ENCODE measurements around the gene MTRR.

MTRR gene

GRCh38 chr5:7857361-7857760 is 11.6 kb upstream of the MTRR start:
- DNase-seq (ENCODE audit: low spot score) = no peak

GRCh38 chr5:7857926-7858632 is 10.9 kb upstream of the MTRR start:
- DNase-seq (ENCODE audit: low spot score) = no peak

DNA sequence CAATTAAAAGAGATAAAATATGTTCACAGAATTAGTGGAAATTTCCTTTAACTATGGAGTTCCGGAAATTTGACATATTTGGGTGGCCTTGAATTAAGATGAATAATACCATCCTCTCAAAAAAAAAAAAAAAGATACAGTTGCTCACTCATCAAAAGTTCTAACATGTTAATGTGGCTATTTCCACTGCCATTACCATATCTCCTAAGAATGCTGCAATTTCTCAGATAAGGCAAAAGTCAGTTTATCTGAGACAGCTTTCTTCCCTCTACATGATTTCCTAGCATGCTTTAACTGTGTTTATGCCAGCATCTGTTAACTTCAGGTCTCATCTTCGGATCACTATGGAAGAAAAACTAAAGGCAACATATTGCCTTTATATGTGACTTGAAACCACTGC is 2.8 kb upstream of the MTRR start:
- DNase-seq (ENCODE audit: low spot score) = no peak

DNA sequence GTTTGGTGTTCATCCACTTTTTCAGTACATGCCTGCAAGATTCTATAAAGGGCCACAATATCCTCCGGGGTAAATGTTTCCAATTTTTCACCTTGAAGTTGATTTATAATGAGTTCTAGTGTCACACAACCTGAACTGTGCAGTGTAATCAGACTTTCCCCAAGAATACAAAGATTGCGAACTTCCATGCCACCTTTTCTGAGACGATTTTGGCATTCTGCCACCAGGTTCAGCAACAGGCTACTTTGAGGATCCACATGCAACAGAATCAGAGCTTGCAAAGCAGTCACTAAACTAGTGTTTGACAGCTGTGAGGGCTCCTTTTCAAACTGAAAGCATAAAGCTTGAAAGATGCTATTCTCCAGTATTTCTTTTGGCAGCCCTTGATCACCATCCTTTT is 1.7 kb upstream of the MTRR start:
- DNase-seq (ENCODE audit: low spot score) = peak; percentile 10

DNA sequence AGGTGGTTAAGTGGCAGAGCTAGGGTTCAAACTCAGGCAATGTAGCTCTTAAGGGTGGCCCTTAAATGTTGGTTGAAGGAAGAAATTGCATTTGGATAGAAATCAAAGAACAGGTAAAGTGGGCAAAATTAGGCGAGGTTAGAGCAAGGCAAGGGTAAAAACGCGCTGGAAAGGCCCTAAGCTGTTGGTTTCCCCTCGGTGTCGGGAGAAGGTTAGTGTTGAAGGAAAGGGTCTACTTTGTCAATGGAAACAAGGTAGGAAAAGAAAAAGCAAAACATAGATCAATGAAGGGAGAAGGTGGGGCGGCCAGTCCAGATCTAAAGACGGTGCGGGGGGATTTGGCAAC is 548 bp upstream of the MTRR start:
- no peak for DNase-seq (ENCODE audit: low spot score)

GRCh38 chr5:7869474-7870136 is 657 bp downstream of the MTRR start:
- peak; percentile 18 for DNase-seq (ENCODE audit: low spot score)

DNA sequence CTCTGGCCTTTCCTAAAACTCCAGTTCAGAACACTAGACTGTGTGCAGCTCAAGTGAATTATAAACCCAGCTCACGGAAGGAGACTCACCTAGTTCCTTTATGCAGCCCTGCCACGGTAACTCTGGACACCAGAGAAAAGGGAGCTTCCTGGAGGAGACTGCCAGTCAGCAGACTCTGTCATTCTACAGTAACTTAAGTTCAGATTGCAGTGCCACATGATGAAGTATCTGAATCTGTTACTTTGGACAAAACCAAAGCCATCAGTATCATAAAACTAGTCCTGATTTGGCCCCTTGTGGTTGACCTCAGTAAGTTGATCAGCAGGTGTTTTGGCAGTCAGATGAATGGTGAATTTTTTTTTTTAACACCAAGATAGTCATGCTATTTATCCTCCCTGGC is 2.7 kb downstream of the MTRR start:
- DNase-seq (ENCODE audit: low spot score) = no peak

GRCh38 chr5:7872517-7873130 is 3.7 kb downstream of the MTRR start:
- DNase-seq (ENCODE audit: low spot score) = no peak

- no peak for DNase-seq (ENCODE audit: low spot score)
These were observed 4.3 kb downstream of the MTRR start for GRCh38 chr5:7873216-7873615.

GRCh38 chr5:7874639-7875038 is 5.7 kb downstream of the MTRR start:
- DNase-seq (ENCODE audit: low spot score) = no peak

DNA sequence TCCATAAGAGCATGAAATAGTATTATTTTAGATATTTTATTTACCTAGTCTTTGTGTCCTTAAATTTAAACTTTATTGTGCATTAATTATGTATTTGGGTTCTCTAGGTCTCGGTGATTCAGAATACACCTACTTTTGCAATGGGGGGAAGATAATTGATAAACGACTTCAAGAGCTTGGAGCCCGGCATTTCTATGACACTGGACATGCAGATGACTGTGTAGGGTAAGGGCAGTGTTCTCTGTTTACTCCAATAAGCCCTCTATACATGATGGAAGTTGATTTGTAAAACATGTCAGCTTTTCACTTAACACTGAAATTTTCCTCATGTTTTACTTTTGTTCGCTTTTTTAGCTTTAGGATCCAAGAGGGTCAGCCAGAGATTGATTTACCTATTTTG is 6.2 kb downstream of the MTRR start:
- DNase-seq (ENCODE audit: low spot score) = no peak

- DNase-seq (ENCODE audit: low spot score) = no peak
These were observed 7.9 kb downstream of the MTRR start for GRCh38 chr5:7876867-7877266.

DNA sequence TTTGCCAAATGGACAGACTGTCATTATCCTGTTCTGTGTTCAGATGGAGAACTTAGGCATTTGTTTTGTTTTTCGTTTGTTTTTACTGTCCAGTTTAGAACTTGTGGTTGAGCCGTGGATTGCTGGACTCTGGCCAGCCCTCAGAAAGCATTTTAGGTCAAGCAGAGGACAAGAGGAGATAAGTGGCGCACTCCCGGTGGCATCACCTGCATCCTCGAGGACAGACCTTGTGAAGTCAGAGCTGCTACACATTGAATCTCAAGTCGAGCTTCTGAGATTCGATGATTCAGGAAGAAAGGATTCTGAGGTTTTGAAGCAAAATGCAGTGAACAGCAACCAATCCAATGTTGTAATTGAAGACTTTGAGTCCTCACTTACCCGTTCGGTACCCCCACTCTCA is 8.9 kb downstream of the MTRR start:
- DNase-seq (ENCODE audit: low spot score) = no peak

- DNase-seq (ENCODE audit: low spot score) = no peak
These were observed 9.5 kb downstream of the MTRR start for GRCh38 chr5:7878381-7878873.

DNA sequence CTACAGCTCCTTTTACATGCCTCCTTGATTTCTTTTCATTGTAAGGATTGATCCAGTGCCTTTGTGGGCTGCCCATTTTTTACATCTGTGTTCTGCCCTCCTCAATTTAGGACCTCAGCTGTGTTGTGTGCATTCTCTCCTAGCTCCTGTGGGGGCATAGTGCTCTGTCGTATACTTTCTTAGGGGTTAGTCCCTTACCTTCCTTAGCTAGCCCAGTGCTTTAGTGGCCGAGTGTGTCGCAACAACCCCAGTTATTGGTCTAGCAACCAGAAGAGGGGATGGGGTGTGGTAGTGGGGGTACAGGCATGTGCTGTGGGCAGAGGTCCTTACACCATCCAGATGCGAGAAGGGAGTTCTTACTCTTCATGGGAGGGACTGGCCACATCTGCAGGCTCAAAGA is 12.1 kb downstream of the MTRR start:
- DNase-seq (ENCODE audit: low spot score) = no peak

DNA sequence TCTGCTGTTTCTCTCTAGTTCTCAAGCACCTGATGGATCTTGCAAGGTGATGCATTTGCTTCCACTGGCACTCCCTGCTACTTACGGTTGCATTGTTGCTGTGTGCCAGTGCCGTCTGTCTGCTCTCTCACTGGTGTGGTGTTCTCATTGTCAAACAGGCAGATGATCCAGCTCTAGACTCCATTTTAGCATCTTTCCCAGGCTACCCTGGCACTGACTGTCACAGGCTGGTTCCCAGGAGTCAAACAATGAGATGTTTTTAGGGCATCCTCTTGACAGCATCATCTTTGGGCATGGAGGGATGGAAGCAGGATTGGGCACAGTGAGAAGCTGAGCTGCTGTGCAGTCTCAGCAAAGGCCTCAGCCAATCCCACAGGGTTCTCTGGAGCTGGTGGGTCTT is 12.9 kb downstream of the MTRR start:
- DNase-seq (ENCODE audit: low spot score) = no peak

GRCh38 chr5:7882926-7883325 is 14.0 kb downstream of the MTRR start:
- DNase-seq (ENCODE audit: low spot score) = no peak

GRCh38 chr5:7884491-7885267 is 15.7 kb downstream of the MTRR start:
- no peak for DNase-seq (ENCODE audit: low spot score)

DNA sequence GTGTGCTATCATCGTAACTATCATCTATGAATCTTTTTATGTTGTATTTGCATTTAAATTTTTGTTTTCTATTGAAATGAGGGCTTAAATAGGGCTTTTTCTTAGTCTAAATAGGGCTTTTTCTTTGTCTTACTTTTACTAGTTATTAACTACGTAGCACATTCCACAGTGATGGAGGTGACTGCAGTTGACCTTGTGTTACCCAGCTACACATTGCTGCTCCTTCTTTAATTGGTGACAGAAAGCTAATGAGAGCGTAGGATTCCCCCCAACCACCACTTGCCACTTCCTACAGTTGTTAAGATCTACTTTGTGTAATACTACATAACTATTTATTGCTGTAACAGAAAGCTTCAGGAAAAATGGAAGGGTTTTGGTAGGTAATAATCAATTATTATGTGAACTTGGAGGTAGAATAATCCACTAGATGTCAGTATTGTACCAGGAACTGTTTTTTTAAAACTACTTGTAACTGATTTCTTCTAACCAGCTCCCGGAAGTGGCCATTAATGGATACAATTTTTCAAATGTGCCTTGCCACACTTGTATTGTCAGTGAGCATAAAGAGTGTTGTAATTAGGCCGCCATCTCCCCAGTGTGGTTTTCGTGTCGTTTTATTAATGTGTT is 18.0 kb downstream of the MTRR start:
- DNase-seq (ENCODE audit: low spot score) = peak; percentile 51

- no peak for DNase-seq (ENCODE audit: low spot score)
These were observed 20.0 kb downstream of the MTRR start for GRCh38 chr5:7888901-7889300.

DNA sequence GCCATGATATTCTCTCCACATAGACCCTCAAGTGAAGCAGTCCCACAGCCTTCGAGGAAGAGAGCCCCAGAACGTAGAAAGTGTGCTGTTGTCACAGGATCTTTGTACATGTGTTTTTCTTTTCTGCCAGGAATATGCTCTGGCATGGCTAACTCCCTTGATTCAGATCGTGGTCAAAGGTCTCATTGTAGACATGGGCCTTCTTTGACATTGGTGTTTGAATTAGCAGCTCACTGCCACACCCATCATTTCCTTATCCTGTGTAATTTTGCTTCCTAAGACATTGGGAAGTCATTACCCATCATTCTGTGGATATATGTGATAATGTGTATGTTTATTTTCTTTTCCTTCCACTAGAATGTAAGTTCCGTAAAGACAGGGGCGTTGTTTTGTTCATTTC is 25.5 kb downstream of the MTRR start:
- DNase-seq (ENCODE audit: low spot score) = no peak

DNA sequence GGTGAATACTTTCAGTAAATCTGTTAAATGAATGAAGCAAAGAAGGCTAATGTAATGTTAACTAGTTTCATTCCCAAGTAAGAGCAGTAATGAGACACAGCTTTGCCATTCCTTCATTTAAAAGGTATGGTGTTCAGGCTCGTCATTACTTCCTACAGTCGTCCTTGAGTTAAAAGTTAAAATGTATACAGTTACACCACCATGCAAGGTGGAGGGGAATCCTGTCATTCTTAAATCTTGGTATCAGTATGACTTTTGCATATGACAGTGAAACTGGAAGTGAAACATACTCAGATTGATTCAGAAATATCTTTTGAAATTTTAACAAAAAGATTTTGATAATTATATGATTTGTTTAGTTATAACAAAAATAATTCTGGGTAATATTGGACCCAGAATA is 25.9 kb downstream of the MTRR start:
- DNase-seq (ENCODE audit: low spot score) = no peak
